K562 (cell line): ENCODE measurements around the gene CLDN10. TPM values are rescaled to one million over a fixed set of nuclear protein-coding genes. Genes with fewer than 3 reads are reported as not detected.

Source experiments
- ATAC-seq: fragments of 200-7000 bp; cut with Tn5 transposase; 3 replicates; pipeline ENCODE4 v1.9.1; 2020; ENCODE audit warnings: moderate library complexity
- BruUV-seq: library from RNA; stranded (reverse); fragments of 400-500 nt; replicated peaks from 2 replicates; lab custom pipeline; 2021; lab: Mats Ljungman, UMichigan
- CTCF ChIA-PET: fragments of 300-600 bp; formaldehyde crosslinking; extraction: SDS; loops from one replicate; lab custom pipeline; 2021; ENCODE audit warnings: low intra/inter-chr PET ratio; lab: Yijun Ruan, JAX
- POLR2A ChIA-PET: fragments of 300-600, 350-650 bp; sonication (Branson Sonifier 250); formaldehyde crosslinking; extraction: SDS; loops from one replicate; lab custom pipeline; 2021; ENCODE audit warnings: antibody characterized with exemption, inconsistent platforms; lab: Yijun Ruan, JAX
- DNase-seq, 4 experiments: peaks; one replicate each; pipeline versions ENCODE4 v3.0.0 to v3.0.0-alpha.2; 2011 to 2018; ENCODE audit warnings: low spot score in 3 of 4, mixed read lengths in 3 of 4; ENCODE audit errors: extremely low read depth in 1 of 4
- FAIRE-seq: peaks from 2 replicates; lab custom pipeline; 2011; peaks lifted over from hg19 to GRCh38; lab: Jason Lieb, UNC
- H2AFZ ChIP-seq: 2 replicates; pipeline ENCODE4 v1.6.0; 2011; ENCODE audit warnings: low read depth, low read length, control low read depth, inconsistent platforms
- H3K27ac ChIP-seq: fragments of 200-600 bp; 3 replicates; pipeline ENCODE4 v1.8.0; 2011; ENCODE audit warnings: low read depth, mild to moderate bottlenecking, control low read depth, inconsistent platforms, low read length, moderate library complexity, mixed read lengths; ENCODE audit errors: extremely low read depth
- H3K27me3 ChIP-seq, 2 experiments: fragments of 300-600 bp in 1 of 2; 2 replicates in 1 of 2; 3 replicates in 1 of 2; pipeline versions ENCODE4 v1.6.0 to v1.8.0; 2011; ENCODE audit warnings: inconsistent platforms in 2 of 2, low read length in 2 of 2, mild to moderate bottlenecking in 1 of 2, mixed read lengths in 1 of 2, moderate library complexity in 1 of 2; ENCODE audit not compliant: control insufficient read depth in 2 of 2, insufficient read depth in 2 of 2
- H3K36me3 ChIP-seq: fragments of 300-600 bp; 3 replicates; pipeline ENCODE4 v1.8.0; 2011; ENCODE audit warnings: mild to moderate bottlenecking, low read length, inconsistent platforms; ENCODE audit not compliant: control insufficient read depth, insufficient read depth
- H3K4me1 ChIP-seq, 2 experiments: fragments of 200-600 bp in 1 of 2; replicated peaks in 1 of 2; 2 replicates in 1 of 2; 3 replicates in 1 of 2; pipeline versions ENCODE4 v1.5.1 to v1.8.0; 2011; ENCODE audit warnings: inconsistent platforms in 2 of 2, low read length in 2 of 2, mild to moderate bottlenecking in 1 of 2, mixed read lengths in 1 of 2, moderate library complexity in 1 of 2; ENCODE audit not compliant: control insufficient read depth in 2 of 2, insufficient read depth in 2 of 2
- H3K4me2 ChIP-seq: 2 replicates; pipeline ENCODE4 v1.6.1; 2011; ENCODE audit warnings: low read length, control low read depth, inconsistent platforms, mixed read lengths; ENCODE audit not compliant: insufficient read depth
- H3K4me3 ChIP-seq: fragments of 200-600 bp; sonication (generic), shearing (Covaris generic); 2 replicates; pipeline ENCODE4 v1.5.1; 2016; ENCODE audit warnings: control low read depth, inconsistent platforms
- H3K79me2 ChIP-seq: fragments of 200-600 bp; 3 replicates; pipeline ENCODE4 v1.8.0; 2011; ENCODE audit warnings: low read length, inconsistent platforms; ENCODE audit not compliant: control insufficient read depth, insufficient read depth
- H3K9ac ChIP-seq, 2 experiments: 2 replicates each; pipeline versions ENCODE4 v1.6.0 to v1.6.1; 2011; ENCODE audit warnings: low read depth in 2 of 2, low read length in 2 of 2, control low read depth in 1 of 2, inconsistent platforms in 1 of 2, mild to moderate bottlenecking in 1 of 2, mixed read lengths in 1 of 2; ENCODE audit not compliant: insufficient read depth in 1 of 2
- H3K9me1 ChIP-seq: one replicate; pipeline ENCODE4 v1.6.0; 2011; ENCODE audit warnings: inconsistent platforms, mild to moderate bottlenecking, low read length, moderate library complexity; ENCODE audit not compliant: control insufficient read depth, insufficient read depth
- H3K9me3 ChIP-seq: replicated peaks from 2 replicates; pipeline ENCODE4 v1.5.1; 2011; ENCODE audit warnings: low read depth, low read length, inconsistent platforms; ENCODE audit not compliant: control insufficient read depth, insufficient read depth
- H4K20me1 ChIP-seq: replicated peaks from 2 replicates; pipeline ENCODE4 v1.6.1; 2011; ENCODE audit warnings: low read length, inconsistent platforms, mixed read lengths; ENCODE audit not compliant: control insufficient read depth, insufficient read depth
- MEIS2 ChIP-seq: fragments of 450-650 bp; IDR thresholded peaks from 2 replicates; pipeline ENCODE4 v1.6.1; 2014; ENCODE audit warnings: mild to moderate bottlenecking; ENCODE audit not compliant: partially characterized antibody
- PRMT5 ChIP-seq: sonication (generic); formaldehyde crosslinking; IDR thresholded peaks from 2 replicates; pipeline ENCODE4 v1.5.0; 2020; ENCODE audit warnings: missing genetic modification reagents
- TRIM24 ChIP-seq, 2 experiments: fragments of 450-650 bp; IDR thresholded peaks; 2 replicates each; pipeline ENCODE4 v1.6.1; 2016
- XRCC5 ChIP-seq: fragments of 200-400 bp; formaldehyde crosslinking; IDR thresholded peaks from 2 replicates; pipeline ENCODE4 v1.6.1; 2017; ENCODE audit warnings: low read depth, mild to moderate bottlenecking, low read length
- WGBS: fragments of 100-300 bp; shearing (Covaris generic); methylation state at CpG from one replicate; pipeline ENCODE4 v1.1.6; 2016; ENCODE audit warnings: low coverage, mixed read lengths; ENCODE audit not compliant: insufficient coverage; ENCODE audit errors: missing lambda C conversion rate; 5-methylcytosine and 5-hydroxymethylcytosine counted together
- in situ Hi-C: fragments of 300-500 bp; cut with MboI; formaldehyde crosslinking; loops from 4 replicates; pipeline ENCODE4 v1.15.0; 2018; ENCODE audit warnings: inconsistent platforms, mixed read lengths
- intact Hi-C: fragments of 100-400 bp; cut with micrococcal nuclease; formaldehyde crosslinking; loops from 2 replicates; pipeline ENCODE4 v1.14.2; 2022
- polyA plus RNA-seq, 8 experiments: library from polyadenylated mRNA; depleted of rRNA in 4 of 8; stranded (reverse) in 5 of 8; unstranded in 3 of 8; fragments of >200 nt; fragmentation: Nextera tagmentation in 2 of 8; fragmentation: Illumina TruSeq in 1 of 8; extraction: Ambion mirVana in 2 of 8; extraction: Trizol in 1 of 8; gene quantifications; 2 replicates each; pipeline versions ENCODE4 v1.2.1 to v1.2.3, GENCODE V29; 2011 to 2014; ENCODE audit warnings: inconsistent platforms in 1 of 8, missing spikeins in 1 of 8
- total RNA-seq, 7 experiments: library from RNA; depleted of rRNA in 6 of 7; stranded (reverse); fragments of >200 nt in 6 of 7; fragmentation: Illumina TruSeq in 2 of 7; extraction: Trizol in 2 of 7; gene quantifications; 2 replicates each; pipeline versions ENCODE4 v1.2.1 to v1.2.3, GENCODE V29; 2011 to 2021; ENCODE audit warnings: low replicate concordance in 1 of 7
- TF ChIP-seq, protein P1 (sequence below), 2 experiments: IDR thresholded peaks in 1 of 2; conservative IDR thresholded peaks in 1 of 2; 2 replicates each; pipeline ENCODE4 v1.6.1; 2016; ENCODE audit warnings: low read depth in 2 of 2, mild to moderate bottlenecking in 1 of 2, missing compliant biosample characterization in 1 of 2, missing genetic modification characterization in 1 of 2, moderate library complexity in 1 of 2

Gene CLDN10
- total and polyA plus RNA-seq, 9 of the 15 experiments (the other 6 are each of a cell fraction or from before 2014, with no cell fraction given), result not detected

DNA sequence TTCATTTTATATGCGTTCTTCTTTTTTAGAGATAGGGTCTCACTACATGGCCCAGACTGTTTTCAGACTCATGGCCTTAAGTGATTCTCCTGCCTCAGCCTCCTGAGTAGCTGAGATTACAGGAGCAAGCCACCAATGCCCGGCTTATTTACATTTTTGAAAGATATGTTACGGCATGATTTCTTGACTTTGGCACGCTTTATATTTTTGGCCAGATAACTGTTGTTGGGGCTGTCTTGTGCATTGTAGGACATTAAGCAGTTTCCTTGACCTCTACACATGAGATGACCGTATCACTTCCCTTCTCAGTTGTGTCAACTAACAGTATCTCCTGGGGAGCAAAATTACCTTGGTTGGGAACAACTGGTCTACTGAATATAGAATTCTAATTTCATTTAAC, 28.9 kb upstream of the CLDN10 start:
- Histone ChIP-seq H3K4me1 (no peaks in the 10 kb centered on the region), H3K27ac (no peak overlapping the region), H4K20me1 (no peaks in the 10 kb centered on the region), H3K9me3 (no peaks in the 10 kb centered on the region), H3K36me3 (no peaks in the 10 kb centered on the region), H3K4me2 (no peak overlapping the region), H2AFZ (no peak overlapping the region), H3K79me2 (no peaks in the 10 kb centered on the region), H3K9ac (no peak overlapping the region), H3K9me1 (no peaks in the 10 kb centered on the region), H3K4me3 (no peak overlapping the region), H3K27me3 (no peaks in the 10 kb centered on the region; a peak in 1 of 5 replicates)
- intact Hi-C loops (no loop called here), in situ Hi-C loops (loop anchor here (25.0 kb wide), 1 partner anchor 1439 kb away; no protein-coding TSS in a partner anchor)
- TF ChIP-seq MEIS2 (peak; percentile 65), PRMT5 (CRISPR knock-in tag) (no peak), TRIM24 (IDR thresholded peaks at IDR 0.05) (no peak), XRCC5 (no peak)
- TF ChIP-seq, protein P1, sequence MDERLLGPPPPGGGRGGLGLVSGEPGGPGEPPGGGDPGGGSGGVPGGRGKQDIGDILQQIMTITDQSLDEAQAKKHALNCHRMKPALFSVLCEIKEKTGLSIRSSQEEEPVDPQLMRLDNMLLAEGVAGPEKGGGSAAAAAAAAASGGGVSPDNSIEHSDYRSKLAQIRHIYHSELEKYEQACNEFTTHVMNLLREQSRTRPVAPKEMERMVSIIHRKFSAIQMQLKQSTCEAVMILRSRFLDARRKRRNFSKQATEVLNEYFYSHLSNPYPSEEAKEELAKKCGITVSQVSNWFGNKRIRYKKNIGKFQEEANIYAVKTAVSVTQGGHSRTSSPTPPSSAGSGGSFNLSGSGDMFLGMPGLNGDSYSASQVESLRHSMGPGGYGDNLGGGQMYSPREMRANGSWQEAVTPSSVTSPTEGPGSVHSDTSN (CRISPR knock-in tag; IDR thresholded peaks at IDR 0.05; ENCODE audit: low read depth), result no peak
- TF ChIP-seq, protein P1 (tag; conservative IDR thresholded peaks at IDR 0.05; ENCODE audit: low read depth), result peak; percentile 71
- POLR2A ChIA-PET, result no interaction called here
- 3% methylated on average over 5 of the region's 5 CpGs for whole genome bisulfite sequencing
- FAIRE-seq, result no peak
- CTCF ChIA-PET, result no interaction called here
- no peak for ATAC-seq
- no peak for DNase-seq
- no TSS peak for BruUV-seq
